Progenitor cell of endocrine pancreas (in vitro differentiated cells): Measurements from ENCODE around the gene MRPL34. TPM values are rescaled to one million over a fixed set of nuclear protein-coding genes. Genes with fewer than 3 reads are reported as not detected.

Source experiments
- DNase-seq: peaks from one replicate; pipeline ENCODE4 v3.0.0; 2021; ENCODE audit warnings: low spot score; ENCODE audit not compliant: unreplicated experiment
- H3K27ac Mint-ChIP-seq: 2 replicates; pipeline ENCODE4 v1.8.0; 2021; ENCODE audit warnings: mild to moderate bottlenecking, moderate library complexity, mixed read lengths
- H3K27me3 Mint-ChIP-seq: 2 replicates; pipeline ENCODE4 v1.8.0; 2021; ENCODE audit warnings: mixed read lengths
- H3K36me3 Mint-ChIP-seq: 2 replicates; pipeline ENCODE4 v1.8.0; 2022; ENCODE audit warnings: mixed read lengths; ENCODE audit not compliant: insufficient read depth
- H3K4me1 Mint-ChIP-seq: 2 replicates; pipeline ENCODE4 v1.8.0; 2021; ENCODE audit warnings: low read depth, mixed read lengths
- H3K4me3 Mint-ChIP-seq: 2 replicates; pipeline ENCODE4 v1.8.0; 2021; ENCODE audit warnings: low read depth, mild to moderate bottlenecking, moderate library complexity, mixed read lengths
- H3K9me3 Mint-ChIP-seq: 2 replicates; pipeline ENCODE4 v1.8.0; 2021; ENCODE audit warnings: low read depth, mixed read lengths
- total RNA-seq: library from RNA; stranded (reverse); gene quantifications from 2 replicates; pipeline ENCODE4 v1.2.1, GENCODE V29; 2021
- TF ChIP-seq, protein P1 (sequence below): fragments of 200-600 bp; sonication (generic); IDR thresholded peaks from one replicate; pipeline ENCODE4 v1.5.0; 2021; ENCODE audit warnings: antibody characterized with exemption, mild to moderate bottlenecking; ENCODE audit not compliant: unreplicated experiment

The MRPL34 gene
- total RNA-seq, 1 donor from 2014 or later = 54.4 TPM

DNA sequence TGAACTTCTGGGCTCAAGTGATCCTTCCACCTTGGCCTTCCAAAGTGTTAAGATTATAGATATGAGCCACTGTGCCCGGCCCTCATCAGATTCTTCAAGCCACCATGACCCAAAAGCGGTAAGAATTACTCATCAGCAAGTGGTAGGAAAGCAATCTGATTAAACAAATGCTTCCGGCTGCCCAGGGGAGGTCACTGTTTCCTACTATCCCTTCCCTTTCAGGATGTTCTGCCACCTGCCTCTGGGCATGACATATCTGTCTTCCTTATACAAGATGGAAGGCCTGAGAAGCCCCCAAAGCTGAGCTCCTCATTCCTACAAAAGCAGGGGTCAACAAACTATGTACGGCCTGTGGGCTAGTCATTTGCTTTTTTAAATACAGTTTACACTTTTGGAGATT is 9.4 kb upstream of the MRPL34 start:
- Mint-ChIP-seq H3K4me1 (no peaks in the 10 kb centered on the region), H3K27ac (no peak overlapping the region), H3K36me3 (peaks cover 15% of the 10 kb centered on the region), H3K4me3 (no peak overlapping the region), H3K27me3 (no peaks in the 10 kb centered on the region), H3K9me3 (no peaks in the 10 kb centered on the region)
- DNase-seq = no peak
- TF ChIP-seq, protein P1, sequence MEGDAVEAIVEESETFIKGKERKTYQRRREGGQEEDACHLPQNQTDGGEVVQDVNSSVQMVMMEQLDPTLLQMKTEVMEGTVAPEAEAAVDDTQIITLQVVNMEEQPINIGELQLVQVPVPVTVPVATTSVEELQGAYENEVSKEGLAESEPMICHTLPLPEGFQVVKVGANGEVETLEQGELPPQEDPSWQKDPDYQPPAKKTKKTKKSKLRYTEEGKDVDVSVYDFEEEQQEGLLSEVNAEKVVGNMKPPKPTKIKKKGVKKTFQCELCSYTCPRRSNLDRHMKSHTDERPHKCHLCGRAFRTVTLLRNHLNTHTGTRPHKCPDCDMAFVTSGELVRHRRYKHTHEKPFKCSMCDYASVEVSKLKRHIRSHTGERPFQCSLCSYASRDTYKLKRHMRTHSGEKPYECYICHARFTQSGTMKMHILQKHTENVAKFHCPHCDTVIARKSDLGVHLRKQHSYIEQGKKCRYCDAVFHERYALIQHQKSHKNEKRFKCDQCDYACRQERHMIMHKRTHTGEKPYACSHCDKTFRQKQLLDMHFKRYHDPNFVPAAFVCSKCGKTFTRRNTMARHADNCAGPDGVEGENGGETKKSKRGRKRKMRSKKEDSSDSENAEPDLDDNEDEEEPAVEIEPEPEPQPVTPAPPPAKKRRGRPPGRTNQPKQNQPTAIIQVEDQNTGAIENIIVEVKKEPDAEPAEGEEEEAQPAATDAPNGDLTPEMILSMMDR = no peak

DNA sequence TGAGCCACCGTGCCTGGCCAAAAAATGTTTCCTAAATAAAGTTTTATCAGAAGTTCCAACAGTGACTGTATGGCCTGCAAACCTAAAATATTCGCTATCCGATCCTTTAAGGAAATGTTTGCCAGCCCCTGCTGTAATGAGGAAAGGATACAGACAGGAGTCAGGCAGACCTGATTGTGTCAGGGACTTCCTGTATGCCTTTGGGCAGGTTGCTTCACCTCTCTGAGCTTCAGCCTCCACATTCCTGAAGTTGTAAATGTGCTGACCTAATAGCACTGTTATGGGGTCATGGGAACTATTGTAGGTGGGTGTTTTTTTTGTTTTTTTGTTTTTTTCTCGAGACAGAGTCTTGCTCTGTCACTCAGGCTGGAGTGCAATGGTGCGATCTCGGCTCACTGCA is 8.7 kb upstream of the MRPL34 start:
- peaks cover 15% of the 10 kb centered on the region for H3K36me3 Mint-ChIP-seq
- H3K27ac Mint-ChIP-seq = no peak overlapping the region
- H3K4me3 Mint-ChIP-seq = no peak overlapping the region

DNA sequence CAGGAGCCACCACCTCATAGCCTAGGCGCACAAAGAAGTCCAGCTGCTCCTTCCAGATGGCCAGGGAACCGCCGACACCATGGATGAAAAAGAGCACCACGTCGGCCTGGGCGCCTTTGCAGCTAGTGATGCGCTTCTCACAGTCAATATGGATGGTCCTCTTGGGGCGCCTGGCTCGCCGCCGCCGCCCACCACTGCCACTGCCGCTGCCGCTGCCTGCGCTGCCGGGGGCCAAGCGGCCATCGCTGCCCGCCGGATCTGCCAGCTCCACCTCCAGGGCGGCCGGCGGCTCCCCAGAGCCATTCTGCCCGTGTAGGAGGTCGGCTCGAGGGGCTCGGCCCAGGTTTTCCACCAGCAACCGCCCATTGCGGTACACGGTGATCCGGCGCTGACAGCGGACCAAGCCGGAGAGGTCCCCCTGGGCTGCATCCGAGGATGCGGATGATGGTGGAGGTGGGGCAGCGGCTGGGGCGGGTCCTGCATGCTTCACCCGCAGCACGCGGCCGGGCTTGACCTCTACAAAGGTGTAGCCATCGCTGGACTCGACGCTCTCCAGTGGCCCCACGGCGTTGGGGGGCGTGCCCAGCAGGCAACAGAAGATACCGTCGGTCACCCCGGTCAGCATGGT is 4.6 kb upstream of the MRPL34 start:
- H3K27ac Mint-ChIP-seq = no peak overlapping the region
- peaks cover 10% of the 10 kb centered on the region for H3K36me3 Mint-ChIP-seq
- no peak for DNase-seq
- no peaks in the 10 kb centered on the region for H3K27me3 Mint-ChIP-seq
- H3K4me3 Mint-ChIP-seq = no peak overlapping the region
- TF ChIP-seq, protein P1 = no peak
- peaks cover 8% of the 10 kb centered on the region for H3K4me1 Mint-ChIP-seq
- H3K9me3 Mint-ChIP-seq = no peaks in the 10 kb centered on the region

More for the DNA sequence above, 8.7 kb upstream of the MRPL34 start:
- TF ChIP-seq, protein P1 = no peak
- no peaks in the 10 kb centered on the region for H3K9me3 Mint-ChIP-seq
- H3K27me3 Mint-ChIP-seq = no peaks in the 10 kb centered on the region
- peaks cover under 1% of the 10 kb centered on the region for H3K4me1 Mint-ChIP-seq
- DNase-seq = no peak

DNA sequence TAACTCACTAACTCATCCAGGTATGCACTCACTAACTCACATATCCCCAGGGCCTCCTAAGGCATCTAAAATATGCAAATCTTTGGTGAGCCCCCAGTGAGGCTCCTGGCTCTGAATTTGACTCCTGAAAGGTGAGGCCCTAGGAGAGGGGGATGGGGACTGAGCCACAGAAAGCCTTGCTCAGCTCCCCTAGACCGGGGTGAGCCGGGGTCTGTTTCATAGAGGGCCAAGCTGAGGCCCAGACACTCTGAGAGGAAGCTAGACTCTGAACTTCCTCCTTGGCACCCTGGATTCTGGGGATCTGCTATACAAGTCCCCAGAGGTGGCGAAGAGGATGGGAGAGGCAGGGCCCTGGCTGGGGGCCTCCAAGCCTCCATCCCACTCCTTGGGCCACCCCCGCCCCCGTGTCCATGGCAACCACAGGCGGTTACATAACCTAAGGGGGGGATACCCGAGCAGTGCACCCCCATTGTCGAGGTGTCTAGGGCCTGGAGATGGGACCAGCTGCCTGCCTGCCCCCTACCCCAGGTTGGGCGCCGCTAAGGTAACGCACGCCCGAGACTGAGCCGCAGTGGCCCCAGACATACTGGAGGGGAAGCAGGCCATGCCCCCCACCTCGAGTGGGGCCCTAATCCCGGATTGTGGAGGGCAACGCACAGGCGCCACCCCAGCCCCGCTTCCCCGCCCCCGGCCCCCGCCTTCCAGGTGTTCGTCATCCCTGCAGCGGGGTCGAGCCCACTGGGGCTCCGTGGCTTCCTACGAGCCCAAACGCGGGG is 3.1 kb upstream of the MRPL34 start:
- no peak overlapping the region for H3K27ac Mint-ChIP-seq
- peaks cover 7% of the 10 kb centered on the region for H3K36me3 Mint-ChIP-seq
- peaks cover 12% of the 10 kb centered on the region for H3K4me1 Mint-ChIP-seq
- H3K9me3 Mint-ChIP-seq = no peaks in the 10 kb centered on the region
- DNase-seq = no peak
- H3K4me3 Mint-ChIP-seq = peak overlapping the region; percentile 69
- H3K27me3 Mint-ChIP-seq = no peaks in the 10 kb centered on the region
- TF ChIP-seq, protein P1 = no peak

DNA sequence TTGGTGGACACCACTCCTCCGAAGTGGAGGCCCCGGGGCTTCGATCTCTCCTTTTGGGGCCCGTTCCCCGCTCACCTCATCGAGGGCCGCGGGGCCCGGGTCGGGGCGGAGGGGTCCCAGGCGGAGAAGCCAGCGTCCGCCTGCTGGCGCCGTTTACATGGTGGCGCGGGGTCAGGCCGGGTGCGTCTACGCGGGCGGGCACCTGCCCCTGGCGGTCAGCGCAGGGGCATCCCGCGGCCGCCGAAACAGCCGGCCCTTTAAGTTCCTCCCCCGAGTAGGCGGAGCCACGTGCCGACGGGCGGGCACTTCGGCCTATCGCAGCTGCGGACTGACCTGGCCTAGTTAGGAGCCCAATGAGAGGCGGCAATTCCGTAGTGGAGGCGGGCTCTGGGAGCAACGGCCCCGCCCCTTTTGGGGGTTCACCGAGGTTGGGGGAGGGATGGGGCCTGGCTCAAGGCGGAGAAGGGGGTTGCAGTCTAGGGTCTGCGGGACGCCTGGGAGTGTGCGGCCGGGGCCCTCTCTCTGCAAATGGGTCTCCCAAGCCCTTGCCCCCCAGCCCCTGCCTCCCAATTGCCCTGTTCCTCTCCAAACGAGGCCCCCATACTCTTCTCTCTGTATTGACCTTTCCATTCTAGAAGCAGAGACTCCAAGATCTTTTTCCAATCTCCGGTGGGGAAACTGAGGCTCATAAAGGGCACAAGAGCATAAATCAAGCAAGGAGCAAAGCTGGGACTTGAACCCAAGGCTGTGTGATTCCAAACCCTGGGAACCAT is 2.3 kb upstream of the MRPL34 start, which contains the start of gene ABHD8:
TSS of gene ABHD8 (minus strand) at position 259 of the 773 bp plus-strand sequence. CDS start 1,809 bp downstream, outside the sequence.
- no peaks in the 10 kb centered on the region for H3K9me3 Mint-ChIP-seq
- H3K36me3 Mint-ChIP-seq = peaks cover 4% of the 10 kb centered on the region
- H3K4me3 Mint-ChIP-seq = peak within 1 kb of the TSS; percentile 69
- no peaks in the 10 kb centered on the region for H3K27me3 Mint-ChIP-seq
- H3K4me1 Mint-ChIP-seq = peaks cover 15% of the 10 kb centered on the region
- DNase-seq = peak; percentile 96
- H3K27ac Mint-ChIP-seq = no peak within 1 kb of the TSS
- TF ChIP-seq, protein P1 = peak; percentile 74
